HCT116 (cell line): ENCODE measurements around the gene APPBP2. TPM values are rescaled to one million over a fixed set of nuclear protein-coding genes. Genes with fewer than 3 reads are reported as not detected.

Source experiments
- ATAC-seq: fragments of 200-7000 bp; cut with Tn5 transposase; 2 replicates; pipeline ENCODE4 v1.9.1; 2020; ENCODE audit warnings: mild to moderate bottlenecking, moderate library complexity
- BruUV-seq: library from RNA; stranded (reverse); fragments of 400-500 nt; replicated peaks from 2 replicates; lab custom pipeline; 2021; lab: Mats Ljungman, UMichigan
- CTCF ChIA-PET: fragments of 300-600 bp; sonication (Branson Sonifier 250); formaldehyde crosslinking; loops from one replicate; lab custom pipeline; 2021; ENCODE audit warnings: antibody characterized with exemption; lab: Charles Lee
- POLR2A ChIA-PET: fragments of 300-600, 350-600 bp; sonication (Branson Sonifier 250); formaldehyde crosslinking; loops from one replicate; lab custom pipeline; 2021; ENCODE audit warnings: antibody characterized with exemption; lab: Charles Lee
- RAD21 ChIA-PET, 2 experiments: fragments of 300-600 bp; sonication (Branson Sonifier 250); formaldehyde crosslinking; loops; one replicate each; lab custom pipeline; 2023; ENCODE audit warnings: low total read pairs in 2 of 2; ENCODE audit not compliant: uncharacterized antibody in 2 of 2, unreplicated experiment in 2 of 2, low non-redundant PET in 1 of 2; lab: Charles Lee
- DNase-seq: peaks from one replicate; pipeline ENCODE4 v3.0.0-alpha.2; 2010; ENCODE audit warnings: low read depth, low spot score
- H2AFZ ChIP-seq: fragments of 200-600 bp; shearing (Covaris generic), sonication (generic); 2 replicates; pipeline ENCODE4 v1.6.1; 2017; ENCODE audit warnings: low read depth, mixed run types, mixed read lengths, antibody characterized with exemption, low read length; ENCODE audit not compliant: poor library complexity, severe bottlenecking
- H3K27ac ChIP-seq: 2 replicates; pipeline ENCODE4 v1.5.1; 2012; ENCODE audit warnings: low read depth, low read length
- H3K27me3 ChIP-seq: fragments of 200-600 bp; sonication (generic); 2 replicates; pipeline ENCODE4 v1.6.1; 2016; ENCODE audit warnings: mixed run types, low read length, mixed read lengths; ENCODE audit not compliant: insufficient read depth
- H3K36me3 ChIP-seq, 2 experiments: fragments of 200-500 bp in 1 of 2; fragments of 200-600 bp in 1 of 2; sonication (Bioruptor generic) in 1 of 2; sonication (generic) in 1 of 2; 2 replicates each; pipeline versions ENCODE4 v1.5.1 to v1.6.1; 2014 to 2016; ENCODE audit warnings: low read length in 2 of 2, inconsistent platforms in 1 of 2, mixed read lengths in 1 of 2, mixed run types in 1 of 2; ENCODE audit not compliant: insufficient read depth in 2 of 2, control insufficient read depth in 1 of 2
- H3K4me1 ChIP-seq, 2 experiments: fragments of 200-600 bp in 1 of 2; sonication (generic) in 1 of 2; 2 replicates each; pipeline versions ENCODE4 v1.5.1 to v1.6.1; 2012 to 2017; ENCODE audit warnings: low read length in 2 of 2, inconsistent platforms in 1 of 2, mild to moderate bottlenecking in 1 of 2, mixed read lengths in 1 of 2, mixed run types in 1 of 2, moderate library complexity in 1 of 2; ENCODE audit not compliant: insufficient read depth in 2 of 2, control insufficient read depth in 1 of 2
- H3K4me2 ChIP-seq: fragments of 200-600 bp; sonication (generic); 2 replicates; pipeline ENCODE4 v1.6.1; 2017; ENCODE audit warnings: mixed run types, low read length, mixed read lengths
- H3K4me3 ChIP-seq, 2 experiments: fragments of 200-600 bp in 1 of 2; sonication (generic) in 1 of 2; replicated peaks in 1 of 2; 2 replicates each; pipeline ENCODE4 v1.5.1; 2011 to 2016; ENCODE audit warnings: low read length in 2 of 2, control low read depth in 1 of 2, low read depth in 1 of 2, mild to moderate bottlenecking in 1 of 2, mixed read lengths in 1 of 2, mixed run types in 1 of 2
- H3K79me2 ChIP-seq: fragments of 200-600 bp; sonication (generic); 2 replicates; pipeline ENCODE4 v1.6.1; 2017; ENCODE audit warnings: mild to moderate bottlenecking, mixed run types, low read length, moderate library complexity, mixed read lengths; ENCODE audit not compliant: insufficient read depth
- H3K9ac ChIP-seq: fragments of 200-600 bp; sonication (generic); 2 replicates; pipeline ENCODE4 v1.6.1; 2016; ENCODE audit warnings: low read length, mixed read lengths
- H3K9me2 ChIP-seq: fragments of 200-600 bp; sonication (generic), shearing (Covaris generic); 2 replicates; pipeline ENCODE4 v1.6.1; 2017; ENCODE audit warnings: mixed run types, mild to moderate bottlenecking, moderate library complexity; ENCODE audit not compliant: insufficient read depth
- H3K9me3 ChIP-seq, 2 experiments: fragments of 200-500 bp in 1 of 2; fragments of 200-600 bp in 1 of 2; sonication (Bioruptor generic) in 1 of 2; sonication (generic) in 1 of 2; 2 replicates each; pipeline ENCODE4 v1.6.1; 2014 to 2017; ENCODE audit warnings: low read length in 2 of 2, mixed read lengths in 2 of 2, inconsistent platforms in 1 of 2, low read depth in 1 of 2, mild to moderate bottlenecking in 1 of 2, mixed run types in 1 of 2, moderate library complexity in 1 of 2; ENCODE audit not compliant: control insufficient read depth in 1 of 2, insufficient read depth in 1 of 2
- H4K20me1 ChIP-seq: fragments of 200-600 bp; sonication (generic), shearing (Covaris generic); 2 replicates; pipeline ENCODE4 v1.6.1; 2017; ENCODE audit warnings: mixed run types, mild to moderate bottlenecking, moderate library complexity; ENCODE audit not compliant: insufficient read depth
- CBX3 ChIP-seq: IDR thresholded peaks from 2 replicates; pipeline ENCODE4 v1.6.1; 2012; ENCODE audit warnings: low read depth
- EGR1 ChIP-seq: IDR thresholded peaks from 2 replicates; pipeline ENCODE4 v1.6.1; 2012; ENCODE audit warnings: low read depth
- EZH2 ChIP-seq: fragments of 200-600 bp; sonication (generic); IDR thresholded peaks from 2 replicates; pipeline ENCODE4 v1.6.1; 2017; ENCODE audit warnings: antibody characterized with exemption, mixed run types
- EZH2phosphoT487 ChIP-seq: fragments of 200-600 bp; IDR thresholded peaks from 2 replicates; pipeline ENCODE4 v1.6.1; 2018; ENCODE audit warnings: antibody characterized with exemption, borderline replicate concordance
- JUND ChIP-seq: IDR thresholded peaks from 2 replicates; pipeline ENCODE4 v1.6.1; 2012
- POLR2AphosphoS5 ChIP-seq: IDR thresholded peaks from 2 replicates; pipeline ENCODE4 v1.6.1; 2011; ENCODE audit warnings: mild to moderate bottlenecking, low read depth, low read length, moderate library complexity
- REST ChIP-seq: IDR thresholded peaks from 2 replicates; pipeline ENCODE4 v1.6.1; 2012; ENCODE audit warnings: low read depth
- SIN3A ChIP-seq: IDR thresholded peaks from 2 replicates; pipeline ENCODE4 v1.6.1; 2012; ENCODE audit warnings: low read depth
- YY1 ChIP-seq: IDR thresholded peaks from 2 replicates; pipeline ENCODE4 v1.6.1; 2011; ENCODE audit warnings: low read length, low read depth, moderate library complexity, mild to moderate bottlenecking; ENCODE audit not compliant: insufficient replicate concordance; ENCODE audit errors: extremely low read depth
- ZBTB33 ChIP-seq: IDR thresholded peaks from 2 replicates; pipeline ENCODE4 v1.6.1; 2011; ENCODE audit warnings: mild to moderate bottlenecking, low read length, moderate library complexity; ENCODE audit not compliant: insufficient replicate concordance; ENCODE audit errors: extremely low read depth
- ZFX ChIP-seq: fragments of 450-650 bp; IDR thresholded peaks from 2 replicates; pipeline ENCODE4 v1.6.1; 2017
- ZNF274 ChIP-seq: fragments of 200-500 bp; sonication (Bioruptor generic); IDR thresholded peaks from 2 replicates; pipeline ENCODE4 v1.6.1; 2014; ENCODE audit warnings: mild to moderate bottlenecking, low read depth, low read length, inconsistent platforms
- intact Hi-C: fragments of 100-400 bp; cut with micrococcal nuclease; formaldehyde crosslinking; loops from 2 replicates; pipeline ENCODE4 v1.10.0; 2022
- total RNA-seq: library from RNA; stranded (reverse); gene quantifications from one replicate; pipeline ENCODE4 v1.2.1, GENCODE V29; 2021; ENCODE audit not compliant: unreplicated experiment
- TF ChIP-seq, protein P1 (sequence below): IDR thresholded peaks from 2 replicates; pipeline ENCODE4 v1.6.1; 2012

APPBP2 gene
- total RNA-seq, 1 experiment from 2014 or later, result 35.8 TPM

DNA sequence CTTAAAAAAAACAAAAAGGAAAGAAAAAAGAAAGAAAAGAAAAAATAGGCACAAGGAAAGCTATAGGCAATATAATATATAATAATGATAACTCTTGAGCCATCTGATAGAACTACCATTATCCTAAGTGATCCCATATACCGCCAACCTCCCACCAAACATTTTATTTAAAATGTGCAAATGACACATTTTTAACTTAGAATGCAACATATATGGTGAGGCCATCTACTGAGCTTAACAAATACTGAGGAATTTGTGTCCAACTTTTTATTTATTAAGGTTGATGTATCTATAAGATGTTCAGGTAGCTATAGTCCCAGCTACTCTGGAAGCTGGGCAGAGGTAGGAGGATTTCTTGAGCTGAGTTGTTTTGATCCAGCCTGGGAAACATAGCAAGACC is 14.4 kb upstream of the APPBP2 start:
- no peak overlapping the region for H2AFZ ChIP-seq
- TF ChIP-seq, protein P1, sequence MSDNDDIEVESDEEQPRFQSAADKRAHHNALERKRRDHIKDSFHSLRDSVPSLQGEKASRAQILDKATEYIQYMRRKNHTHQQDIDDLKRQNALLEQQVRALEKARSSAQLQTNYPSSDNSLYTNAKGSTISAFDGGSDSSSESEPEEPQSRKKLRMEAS, result no peak
- TF ChIP-seq JUND, result no peak
- TF ChIP-seq YY1, result no peak
- TF ChIP-seq SIN3A, result no peak
- TF ChIP-seq ZFX, result no peak
- no peak for TF ChIP-seq POLR2AphosphoS5
- no peak for TF ChIP-seq CBX3
- no peak for TF ChIP-seq ZBTB33
- TF ChIP-seq ZNF274, result no peak
- no peak for TF ChIP-seq EZH2phosphoT487
- no peak for TF ChIP-seq EZH2
- TF ChIP-seq EGR1, result no peak
- no peak for TF ChIP-seq REST
- H4K20me1 ChIP-seq, result no peaks in the 10 kb centered on the region
- POLR2A ChIA-PET, result no interaction called here
- H3K9ac ChIP-seq, result no peak overlapping the region
- no peaks in the 10 kb centered on the region for H3K9me3 ChIP-seq
- H3K79me2 ChIP-seq, result no peaks in the 10 kb centered on the region
- ATAC-seq (no peak), DNase-seq (no peak)
- no peaks in the 10 kb centered on the region for H3K36me3 ChIP-seq
- no peak overlapping the region for H3K4me3 ChIP-seq
- no peaks in the 10 kb centered on the region for H3K27me3 ChIP-seq
- H3K4me2 ChIP-seq, result no peak overlapping the region
- no TSS peak for BruUV-seq
- no peak overlapping the region for H3K27ac ChIP-seq
- no peaks in the 10 kb centered on the region for H3K4me1 ChIP-seq
- no peaks in the 10 kb centered on the region for H3K9me2 ChIP-seq
- CTCF ChIA-PET, result interaction anchor here (0.9 kb wide), 1 partner anchor 29 kb away, joined by 3 read pairs; no protein-coding TSS in a partner anchor
- RAD21 ChIA-PET, result no interaction called here
- intact Hi-C loops, result no loop called here
